ENCODE measurements around the gene ATP4B. TPM values are rescaled to one million over a fixed set of nuclear protein-coding genes. Genes with fewer than 3 reads are reported as not detected.

Gene ATP4B
- total RNA-seq, 1 donor = not detected

DNA sequence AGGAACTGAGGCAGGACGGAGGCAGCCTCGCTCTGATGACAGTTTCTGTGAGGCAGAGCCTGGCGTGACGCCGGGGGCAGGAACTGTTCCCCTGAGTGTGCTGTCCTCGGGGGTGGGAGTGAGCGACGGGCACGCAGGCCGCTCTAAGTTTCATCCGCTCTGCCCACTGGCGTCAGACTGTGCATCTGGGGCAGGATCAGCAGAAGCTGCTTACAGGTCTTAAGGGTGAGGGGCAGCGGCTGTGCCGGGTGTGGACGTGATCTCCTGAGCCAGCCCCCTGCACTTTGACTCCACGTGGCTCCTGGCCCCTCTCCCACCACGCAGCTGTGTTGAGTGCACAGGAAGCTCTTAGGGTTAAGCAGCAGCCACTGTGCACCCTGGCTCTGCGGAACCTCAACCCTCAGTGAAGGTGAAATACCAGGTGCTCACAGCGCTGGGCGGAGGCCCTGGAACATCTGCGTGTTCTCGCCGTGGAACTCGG, 10.5 kb upstream of the ATP4B start:
- TF ChIP-seq, protein P1, sequence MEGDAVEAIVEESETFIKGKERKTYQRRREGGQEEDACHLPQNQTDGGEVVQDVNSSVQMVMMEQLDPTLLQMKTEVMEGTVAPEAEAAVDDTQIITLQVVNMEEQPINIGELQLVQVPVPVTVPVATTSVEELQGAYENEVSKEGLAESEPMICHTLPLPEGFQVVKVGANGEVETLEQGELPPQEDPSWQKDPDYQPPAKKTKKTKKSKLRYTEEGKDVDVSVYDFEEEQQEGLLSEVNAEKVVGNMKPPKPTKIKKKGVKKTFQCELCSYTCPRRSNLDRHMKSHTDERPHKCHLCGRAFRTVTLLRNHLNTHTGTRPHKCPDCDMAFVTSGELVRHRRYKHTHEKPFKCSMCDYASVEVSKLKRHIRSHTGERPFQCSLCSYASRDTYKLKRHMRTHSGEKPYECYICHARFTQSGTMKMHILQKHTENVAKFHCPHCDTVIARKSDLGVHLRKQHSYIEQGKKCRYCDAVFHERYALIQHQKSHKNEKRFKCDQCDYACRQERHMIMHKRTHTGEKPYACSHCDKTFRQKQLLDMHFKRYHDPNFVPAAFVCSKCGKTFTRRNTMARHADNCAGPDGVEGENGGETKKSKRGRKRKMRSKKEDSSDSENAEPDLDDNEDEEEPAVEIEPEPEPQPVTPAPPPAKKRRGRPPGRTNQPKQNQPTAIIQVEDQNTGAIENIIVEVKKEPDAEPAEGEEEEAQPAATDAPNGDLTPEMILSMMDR (IDR thresholded peaks at IDR 0.05; ENCODE audit: insufficient read depth, low read length) = no peak
- no peak overlapping the region for H3K4me3 ChIP-seq (ENCODE audit: low read depth, low read length)
- no peak for DNase-seq (ENCODE audit: low read depth)

DNA sequence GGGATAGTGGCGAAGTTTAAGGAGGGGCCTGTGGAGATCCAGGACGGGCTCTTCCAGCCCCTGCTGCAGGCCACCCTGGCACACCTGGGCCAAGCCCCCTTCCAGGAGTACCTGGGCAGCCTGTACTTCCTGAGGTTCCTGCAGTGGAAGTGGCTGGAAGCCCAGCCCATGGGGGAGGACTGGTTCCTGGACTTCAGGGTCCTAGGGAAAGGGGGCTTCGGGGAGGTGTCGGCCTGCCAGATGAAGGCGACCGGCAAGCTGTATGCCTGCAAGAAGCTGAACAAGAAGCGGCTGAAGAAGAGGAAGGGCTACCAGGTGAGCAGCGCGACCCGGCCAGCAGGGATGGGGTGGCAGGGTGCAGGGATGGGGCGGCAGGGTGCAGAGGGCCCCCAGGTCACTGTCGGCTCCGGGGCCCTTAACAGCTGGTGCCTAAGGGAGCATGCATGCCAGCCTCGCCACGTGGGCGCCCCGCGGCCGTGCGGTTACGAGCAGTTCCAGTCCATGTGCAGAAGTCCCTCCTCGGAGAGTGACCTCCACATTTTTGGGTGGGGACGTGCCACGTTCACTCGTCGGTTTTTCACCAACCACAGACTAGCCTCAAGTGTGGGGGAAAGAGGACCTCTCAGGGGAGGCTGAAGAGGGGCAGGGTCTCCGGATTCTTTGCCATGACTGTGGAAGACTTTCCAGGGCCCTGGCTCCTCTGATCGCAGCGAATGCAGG, 9.9 kb upstream of the ATP4B start:
- DNase-seq (ENCODE audit: low read depth) = no peak
- H3K4me3 ChIP-seq (ENCODE audit: low read depth, low read length) = no peak overlapping the region
- TF ChIP-seq, protein P1 (IDR thresholded peaks at IDR 0.05; ENCODE audit: insufficient read depth, low read length) = no peak

DNA sequence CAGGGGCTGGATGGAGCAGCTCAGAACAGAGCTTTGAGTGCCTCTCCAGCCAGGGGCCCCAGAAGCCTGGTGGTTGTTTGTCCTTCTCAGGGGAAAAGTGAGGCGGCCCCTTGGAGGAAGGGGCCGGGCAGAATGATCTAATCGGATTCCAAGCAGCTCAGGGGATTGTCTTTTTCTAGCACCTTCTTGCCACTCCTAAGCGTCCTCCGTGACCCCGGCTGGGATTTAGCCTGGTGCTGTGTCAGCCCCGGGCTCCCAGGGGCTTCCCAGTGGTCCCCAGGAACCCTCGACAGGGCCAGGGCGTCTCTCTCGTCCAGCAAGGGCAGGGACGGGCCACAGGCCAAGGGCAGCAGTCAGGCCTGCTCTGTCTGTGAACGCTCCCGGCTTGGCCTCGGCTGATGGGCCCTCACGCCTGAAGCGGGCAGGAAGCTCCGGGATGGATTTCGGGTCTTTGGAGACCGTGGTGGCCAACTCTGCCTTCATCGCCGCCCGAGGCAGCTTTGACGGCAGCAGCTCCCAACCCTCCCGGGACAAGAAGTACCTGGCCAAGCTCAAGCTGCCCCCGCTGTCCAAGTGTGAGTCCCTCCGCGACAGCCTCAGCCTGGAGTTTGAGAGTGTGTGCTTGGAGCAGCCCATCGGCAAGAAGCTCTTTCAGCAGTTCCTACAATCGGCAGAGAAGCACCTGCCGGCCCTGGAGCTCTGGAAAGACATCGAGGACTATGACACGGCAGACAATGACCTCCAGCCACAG, 9.1 kb upstream of the ATP4B start, which contains the start of gene GRK1:
GRK1 (plus strand) TSS at position 269 of the 751 bp plus-strand sequence; CDS start at position 437, 168 bp downstream.
- no peak for DNase-seq (ENCODE audit: low read depth)
- TF ChIP-seq, protein P1 (IDR thresholded peaks at IDR 0.05; ENCODE audit: insufficient read depth, low read length) = no peak
- no peak within 1 kb of the TSS for H3K4me3 ChIP-seq (ENCODE audit: low read depth, low read length)

DNA sequence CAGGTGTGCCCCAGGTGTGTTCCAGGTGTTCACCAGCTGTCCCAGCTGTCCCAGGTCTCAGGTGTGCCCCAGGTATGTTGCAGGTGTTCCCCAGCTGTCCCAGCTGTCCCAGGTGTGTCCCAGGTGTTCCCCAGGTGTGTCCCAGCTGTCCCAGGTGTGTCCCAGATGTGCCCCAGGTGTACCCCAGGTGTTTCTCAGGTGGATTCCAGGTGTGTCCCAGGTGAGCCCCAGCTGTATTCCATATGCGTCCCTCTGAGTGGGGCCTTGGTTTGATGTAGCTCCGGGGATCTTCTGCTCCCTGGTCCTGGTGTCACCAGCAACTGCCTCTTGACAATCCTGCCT, 8.3 kb upstream of the ATP4B start:
- H3K4me3 ChIP-seq (ENCODE audit: low read depth, low read length) = no peak overlapping the region
- no peak for DNase-seq (ENCODE audit: low read depth)
- TF ChIP-seq, protein P1 (IDR thresholded peaks at IDR 0.05; ENCODE audit: insufficient read depth, low read length) = no peak

DNA sequence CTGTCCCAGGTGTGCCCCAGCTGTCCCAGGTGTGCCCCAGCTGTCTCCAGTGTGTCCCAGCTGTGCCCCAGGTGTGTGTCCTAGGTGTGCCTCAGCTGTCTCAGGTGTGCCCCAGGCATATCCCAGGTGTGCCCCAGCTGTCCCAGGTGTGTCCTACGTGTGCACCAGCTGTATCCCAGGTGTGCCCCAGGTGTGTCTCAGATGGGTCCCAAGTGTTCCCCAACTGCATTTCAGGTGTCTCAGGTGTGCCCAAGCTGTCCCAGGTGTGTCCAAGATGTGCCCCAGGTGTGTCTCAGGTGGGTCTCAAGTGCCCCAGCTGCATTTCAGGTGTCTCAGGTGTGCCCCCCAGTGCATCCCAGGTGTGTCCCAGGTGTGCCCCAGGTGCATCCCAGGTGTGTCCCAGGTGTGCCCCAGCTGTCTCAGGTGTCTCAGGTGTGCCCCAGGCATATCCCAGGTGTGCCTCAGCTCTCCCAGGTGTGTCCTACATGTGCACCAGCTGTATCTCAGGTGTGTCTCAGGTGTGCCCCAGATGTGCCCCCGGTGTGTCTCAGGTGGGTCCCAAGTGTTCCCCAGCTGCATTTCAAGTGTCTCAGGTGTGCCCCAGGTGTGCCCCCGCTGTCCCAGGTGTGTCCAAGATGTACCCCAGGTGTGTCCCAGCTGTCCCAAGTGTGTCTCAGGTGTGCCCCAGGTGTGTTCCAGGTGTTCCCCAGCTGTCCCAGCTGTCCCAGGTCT, 7.8 kb upstream of the ATP4B start:
- DNase-seq (ENCODE audit: low read depth) = no peak
- no peak overlapping the region for H3K4me3 ChIP-seq (ENCODE audit: low read depth, low read length)
- TF ChIP-seq, protein P1 (IDR thresholded peaks at IDR 0.05; ENCODE audit: insufficient read depth, low read length) = no peak

DNA sequence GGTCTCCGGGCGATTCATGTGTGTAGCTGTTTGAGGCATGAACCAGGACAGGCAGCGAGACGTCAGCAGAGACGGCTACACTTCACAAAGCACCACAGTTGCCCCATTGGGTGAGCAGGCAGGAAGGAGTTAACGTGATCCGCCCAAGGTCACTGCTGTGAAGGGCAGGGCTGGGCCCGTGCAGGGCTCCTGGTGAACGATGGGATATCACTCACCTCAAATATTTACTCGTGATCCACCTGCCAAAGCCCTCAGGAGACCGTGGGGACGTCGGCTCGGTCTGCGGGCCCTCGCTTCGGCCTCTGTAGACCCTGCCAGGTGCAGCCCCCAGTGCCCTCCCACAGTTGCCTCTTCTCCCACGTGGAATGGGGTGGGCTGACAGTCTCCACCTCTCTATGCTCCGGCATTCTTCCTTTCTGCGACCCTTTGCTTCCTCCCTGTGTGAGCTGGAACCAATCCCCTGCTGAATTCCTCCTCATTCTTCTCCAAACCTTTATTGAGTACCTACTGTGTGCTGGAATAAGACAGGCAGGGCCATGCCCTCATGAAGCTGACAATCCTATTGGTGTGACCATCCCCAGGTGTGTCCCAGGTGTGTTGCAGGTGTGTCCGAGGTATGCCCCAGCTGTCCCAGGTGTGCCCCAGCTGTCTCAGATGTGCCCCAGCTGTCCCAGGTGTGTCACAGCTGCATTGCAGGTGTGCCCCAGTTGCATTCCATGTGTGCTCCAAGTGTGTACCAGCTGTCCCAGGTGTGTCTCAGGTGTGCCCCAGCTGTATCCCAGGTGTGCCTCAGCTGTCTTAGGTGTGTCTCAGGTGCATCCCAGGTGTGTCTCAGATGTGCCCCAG, 7.0 kb upstream of the ATP4B start:
- TF ChIP-seq, protein P1 (IDR thresholded peaks at IDR 0.05; ENCODE audit: insufficient read depth, low read length) = no peak
- DNase-seq (ENCODE audit: low read depth) = no peak
- H3K4me3 ChIP-seq (ENCODE audit: low read depth, low read length) = no peak overlapping the region

Measured in fibroblast of the aortic adventitia (primary cell).